ENCODE results near the gene ROPN1B.
"Not testable (repeated sequence)": the region's sequence is repeated elsewhere in the genome, so short reads cannot be mapped to it uniquely, and the experiment has no call there.

The ROPN1B gene

DNA sequence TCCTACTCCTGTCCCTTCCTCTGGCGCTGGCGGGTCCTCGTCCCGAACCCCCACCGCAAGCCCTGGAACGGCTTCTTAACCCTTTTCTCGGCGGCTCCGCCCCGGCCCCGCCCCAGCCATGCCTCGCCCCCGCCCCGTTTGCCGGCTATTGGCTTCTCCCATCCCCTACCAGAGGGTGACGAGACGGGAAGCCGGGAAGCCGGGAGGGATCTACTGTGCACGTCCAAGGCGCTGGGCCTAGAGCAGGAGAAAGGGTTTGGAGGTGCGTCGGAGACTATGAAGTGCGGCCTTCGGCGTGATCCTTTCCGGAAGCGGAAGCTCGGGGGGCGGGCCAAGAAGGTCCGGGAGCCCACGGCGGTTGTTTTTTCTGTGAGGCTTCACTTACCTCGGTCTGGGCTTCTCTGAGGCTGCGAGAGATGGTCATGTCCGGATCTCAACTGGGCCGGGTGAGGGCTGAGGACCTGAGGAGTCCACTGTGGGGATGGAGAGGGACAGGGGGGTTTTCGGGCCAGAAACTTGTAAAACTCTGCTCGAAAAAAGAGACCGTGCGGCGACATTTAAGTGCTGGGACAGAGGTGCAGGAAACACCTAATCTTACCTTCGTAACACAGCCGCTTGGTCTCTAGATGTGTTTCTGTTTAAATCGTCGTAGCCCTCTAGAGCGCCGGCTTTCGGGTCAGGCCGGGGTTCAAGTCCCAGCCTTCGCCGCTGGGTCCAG, 21.4 kb downstream of the ROPN1B start:
- peak overlapping the region; percentile 60 for H3K4me3 ChIP-seq (ENCODE audit: low read depth, low read length)
- H3K4me2 ChIP-seq (ENCODE audit: low read length): peak overlapping the region; percentile 36
- H3K79me2 ChIP-seq: no peaks in the 10 kb centered on the region
- H3K9ac ChIP-seq: peak overlapping the region; percentile 0
- no peaks in the 10 kb centered on the region for H3K36me3 ChIP-seq (ENCODE audit: control insufficient read depth, insufficient read depth, low read length)
- TF ChIP-seq, protein P1, sequence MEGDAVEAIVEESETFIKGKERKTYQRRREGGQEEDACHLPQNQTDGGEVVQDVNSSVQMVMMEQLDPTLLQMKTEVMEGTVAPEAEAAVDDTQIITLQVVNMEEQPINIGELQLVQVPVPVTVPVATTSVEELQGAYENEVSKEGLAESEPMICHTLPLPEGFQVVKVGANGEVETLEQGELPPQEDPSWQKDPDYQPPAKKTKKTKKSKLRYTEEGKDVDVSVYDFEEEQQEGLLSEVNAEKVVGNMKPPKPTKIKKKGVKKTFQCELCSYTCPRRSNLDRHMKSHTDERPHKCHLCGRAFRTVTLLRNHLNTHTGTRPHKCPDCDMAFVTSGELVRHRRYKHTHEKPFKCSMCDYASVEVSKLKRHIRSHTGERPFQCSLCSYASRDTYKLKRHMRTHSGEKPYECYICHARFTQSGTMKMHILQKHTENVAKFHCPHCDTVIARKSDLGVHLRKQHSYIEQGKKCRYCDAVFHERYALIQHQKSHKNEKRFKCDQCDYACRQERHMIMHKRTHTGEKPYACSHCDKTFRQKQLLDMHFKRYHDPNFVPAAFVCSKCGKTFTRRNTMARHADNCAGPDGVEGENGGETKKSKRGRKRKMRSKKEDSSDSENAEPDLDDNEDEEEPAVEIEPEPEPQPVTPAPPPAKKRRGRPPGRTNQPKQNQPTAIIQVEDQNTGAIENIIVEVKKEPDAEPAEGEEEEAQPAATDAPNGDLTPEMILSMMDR (IDR thresholded peaks at IDR 0.05): no peak
- no peaks in the 10 kb centered on the region for H3K27me3 ChIP-seq (ENCODE audit: control insufficient read depth, insufficient read depth, low read length)
- no peaks in the 10 kb centered on the region for H3K9me3 ChIP-seq (ENCODE audit: control insufficient read depth, low read length)
- H3K4me1 ChIP-seq: no peaks in the 10 kb centered on the region
- peak overlapping the region; percentile 43 for H3K27ac ChIP-seq
- peak overlapping the region; percentile 81 for H2AFZ ChIP-seq

DNA sequence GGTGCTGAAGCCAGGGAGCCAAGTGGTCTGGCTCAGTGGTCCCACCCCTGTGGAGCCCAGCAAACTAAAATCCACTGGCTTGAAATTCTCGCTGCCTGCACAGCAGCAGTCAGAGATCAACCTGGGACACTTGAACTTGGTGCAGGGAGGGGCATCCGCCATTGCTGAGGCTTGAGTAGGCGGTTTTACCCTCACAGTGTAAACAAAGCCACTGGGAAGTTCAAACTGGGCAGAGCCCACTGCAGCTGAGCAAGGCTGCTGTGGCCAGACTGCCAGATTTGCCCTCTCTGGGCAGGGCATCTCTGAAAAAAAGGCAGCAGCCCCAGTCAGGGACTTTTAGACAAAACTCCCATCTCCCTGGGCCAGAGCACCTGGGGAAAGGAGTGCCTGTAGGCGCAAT, 27.8 kb downstream of the ROPN1B start:
- not testable (repeated sequence) for H3K36me3 ChIP-seq (ENCODE audit: control insufficient read depth, insufficient read depth, low read length); H3K4me2 ChIP-seq (ENCODE audit: low read length); H3K27me3 ChIP-seq (ENCODE audit: control insufficient read depth, insufficient read depth, low read length); H2AFZ ChIP-seq; H3K9ac ChIP-seq; H3K27ac ChIP-seq; H3K4me1 ChIP-seq; H3K4me3 ChIP-seq (ENCODE audit: low read depth, low read length); H3K9me3 ChIP-seq (ENCODE audit: control insufficient read depth, low read length); H3K79me2 ChIP-seq

DNA sequence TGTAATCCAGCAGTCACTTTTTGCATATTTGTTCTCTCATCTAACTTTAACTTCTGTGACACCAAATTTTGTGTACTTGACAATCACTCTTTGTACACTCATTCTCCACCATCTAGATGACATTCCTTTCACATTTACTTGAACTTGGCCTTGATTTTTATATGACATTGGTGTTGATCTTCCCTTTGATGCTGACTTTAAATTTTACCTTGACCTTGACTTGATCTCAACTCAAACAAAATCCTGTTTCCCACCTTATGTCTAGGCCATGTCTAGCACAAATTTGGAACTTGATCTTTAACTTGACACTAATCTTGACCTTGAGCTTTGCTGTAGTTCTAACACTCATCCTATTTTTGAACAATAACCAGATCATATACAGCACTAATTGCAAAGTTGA, 33.2 kb downstream of the ROPN1B start:
- Histone ChIP-seq H3K79me2 (no peaks in the 10 kb centered on the region), H3K36me3 (ENCODE audit: control insufficient read depth, insufficient read depth, low read length) (no peaks in the 10 kb centered on the region)
- TF ChIP-seq, protein P1 (IDR thresholded peaks at IDR 0.05): no peak

DNA sequence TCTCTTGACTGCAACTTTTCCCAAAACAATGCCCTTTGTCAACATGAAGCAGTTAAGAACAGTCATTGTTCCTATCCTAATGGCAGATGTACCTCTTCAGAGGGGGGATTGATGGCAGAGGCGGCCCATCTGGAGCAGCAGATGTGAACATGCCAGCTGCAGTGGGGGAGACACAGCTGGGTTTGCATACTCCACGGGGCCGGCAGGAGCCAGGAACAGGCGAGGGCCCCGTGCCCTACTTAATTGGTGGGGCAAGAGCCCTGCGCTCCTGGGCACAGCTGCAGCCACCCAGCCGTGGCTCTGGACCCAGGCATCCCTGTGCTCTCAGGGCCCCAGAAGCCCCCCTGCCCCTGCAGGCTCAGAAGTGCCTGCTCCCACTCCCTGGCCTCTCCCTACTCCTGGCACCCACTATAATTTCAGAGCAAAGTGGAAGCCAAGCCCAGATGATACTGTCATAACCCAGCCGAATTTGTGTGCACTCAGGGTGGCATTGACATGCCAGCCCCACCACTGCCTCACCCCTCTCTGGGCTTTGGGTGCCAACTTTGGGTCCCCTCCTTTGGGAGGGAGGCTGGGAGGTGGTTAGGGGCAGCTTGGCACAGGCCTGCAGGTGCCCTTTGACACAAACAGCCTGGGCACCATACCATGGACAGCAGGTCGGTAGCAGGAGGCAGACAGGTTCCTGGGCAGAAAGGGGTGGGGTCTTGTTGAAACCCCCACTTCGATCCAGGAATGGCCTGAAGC, 34.6 kb downstream of the ROPN1B start:
- Histone ChIP-seq H3K4me3 (ENCODE audit: low read depth, low read length) (no peak overlapping the region), H3K36me3 (ENCODE audit: control insufficient read depth, insufficient read depth, low read length) (no peaks in the 10 kb centered on the region), H3K79me2 (no peaks in the 10 kb centered on the region), H3K27ac (no peak overlapping the region), H3K4me2 (ENCODE audit: low read length) (no peak overlapping the region), H2AFZ (no peak overlapping the region), H3K9me3 (ENCODE audit: control insufficient read depth, low read length) (no peaks in the 10 kb centered on the region), H3K4me1 (no peaks in the 10 kb centered on the region), H3K9ac (no peak overlapping the region), H3K27me3 (ENCODE audit: control insufficient read depth, insufficient read depth, low read length) (no peaks in the 10 kb centered on the region)
- TF ChIP-seq, protein P1 (IDR thresholded peaks at IDR 0.05): no peak

More for the DNA sequence above, 33.2 kb downstream of the ROPN1B start:
- Histone ChIP-seq H3K27ac (no peak overlapping the region), H3K27me3 (ENCODE audit: control insufficient read depth, insufficient read depth, low read length) (no peaks in the 10 kb centered on the region), H3K4me3 (ENCODE audit: low read depth, low read length) (no peak overlapping the region), H2AFZ (no peak overlapping the region), H3K9ac (no peak overlapping the region), H3K4me1 (no peaks in the 10 kb centered on the region), H3K9me3 (ENCODE audit: control insufficient read depth, low read length) (no peaks in the 10 kb centered on the region), H3K4me2 (ENCODE audit: low read length) (no peak overlapping the region)

DNA sequence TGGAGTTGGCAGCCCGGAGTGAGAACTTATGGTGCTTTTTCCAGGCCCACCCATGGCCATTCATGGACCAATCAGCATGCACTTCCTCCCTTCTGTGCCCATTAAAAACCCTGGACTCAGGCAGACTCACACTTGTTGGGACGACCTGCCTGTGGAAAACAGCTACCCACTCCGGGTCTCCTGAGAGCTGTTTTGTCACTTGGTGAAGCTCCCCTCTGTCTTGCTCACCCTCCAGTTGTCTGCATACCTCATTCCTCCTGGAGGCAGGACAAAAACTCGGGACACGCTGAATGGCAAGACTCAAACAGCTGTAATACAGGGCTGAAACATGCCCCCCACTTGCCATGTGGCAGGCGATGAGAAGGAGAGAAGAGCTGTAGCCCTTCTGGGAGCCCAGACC, 35.2 kb downstream of the ROPN1B start:
- H3K4me3 ChIP-seq (ENCODE audit: low read depth, low read length): no peak overlapping the region
- no peaks in the 10 kb centered on the region for H3K79me2 ChIP-seq
- no peaks in the 10 kb centered on the region for H3K9me3 ChIP-seq (ENCODE audit: control insufficient read depth, low read length)
- H3K27me3 ChIP-seq (ENCODE audit: control insufficient read depth, insufficient read depth, low read length): no peaks in the 10 kb centered on the region
- no peaks in the 10 kb centered on the region for H3K36me3 ChIP-seq (ENCODE audit: control insufficient read depth, insufficient read depth, low read length)
- H3K27ac ChIP-seq: no peak overlapping the region
- TF ChIP-seq, protein P1 (IDR thresholded peaks at IDR 0.05): no peak
- no peak overlapping the region for H2AFZ ChIP-seq
- H3K4me2 ChIP-seq (ENCODE audit: low read length): no peak overlapping the region
- no peak overlapping the region for H3K9ac ChIP-seq
- no peaks in the 10 kb centered on the region for H3K4me1 ChIP-seq
